HepG2 (cell line): ENCODE data around the gene FAM221B. TPM values are rescaled to one million over a fixed set of nuclear protein-coding genes. Genes with fewer than 3 reads are reported as not detected.
A peak's percentile ranks its signal among the peaks of the same experiment; 100 is the strongest.

ENCODE experiments used
- ATAC-seq: fragments of 200-7000 bp; cut with Tn5 transposase; 3 replicates; pipeline ENCODE4 v1.9.1; 2020; ENCODE audit warnings: mild to moderate bottlenecking, moderate library complexity
- BruUV-seq: library from RNA; stranded (reverse); fragments of 400-500 nt; replicated peaks from 2 replicates; lab custom pipeline; 2021; lab: Mats Ljungman, UMichigan
- CTCF ChIA-PET: fragments of 300-600 bp; formaldehyde crosslinking; extraction: SDS; loops from one replicate; lab custom pipeline; 2021; ENCODE audit warnings: low total read pairs, inconsistent platforms, low intra/inter-chr PET ratio; lab: Yijun Ruan, JAX
- POLR2A ChIA-PET: fragments of 350-600 bp; sonication (Branson Sonifier 250); formaldehyde crosslinking; loops from one replicate; lab custom pipeline; 2020; ENCODE audit warnings: antibody characterized with exemption, inconsistent platforms; lab: Yijun Ruan, JAX
- DNase-seq: peaks from one replicate; pipeline ENCODE4 v3.0.0-alpha.2; 2015; ENCODE audit warnings: low spot score
- FAIRE-seq: peaks from 3 replicates; lab custom pipeline; 2011; peaks lifted over from hg19 to GRCh38; lab: Jason Lieb, UNC
- H2AFZ ChIP-seq: one replicate; pipeline ENCODE4 v1.6.1; 2011; ENCODE audit warnings: low read length, inconsistent platforms
- H3K27ac ChIP-seq: fragments of 300-600 bp; 3 replicates; pipeline ENCODE4 v1.8.0; 2011; ENCODE audit warnings: mixed run types, mild to moderate bottlenecking, mixed read lengths, low read length, inconsistent platforms; ENCODE audit not compliant: insufficient read depth; ENCODE audit errors: extremely low read length
- H3K27me3 ChIP-seq, 2 experiments: fragments of 200-600 bp in 1 of 2; 2 replicates in 1 of 2; 3 replicates in 1 of 2; pipeline versions ENCODE4 v1.6.0 to v1.8.0; 2011; ENCODE audit warnings: low read length in 2 of 2, mild to moderate bottlenecking in 2 of 2, moderate library complexity in 2 of 2, inconsistent platforms in 1 of 2; ENCODE audit not compliant: insufficient read depth in 2 of 2, control insufficient read depth in 1 of 2
- H3K36me3 ChIP-seq, 2 experiments: fragments of 200-600 bp in 1 of 2; replicated peaks in 1 of 2; 2 replicates in 1 of 2; 3 replicates in 1 of 2; pipeline versions ENCODE4 v1.5.1 to v1.8.0; 2011; ENCODE audit warnings: low read length in 2 of 2, inconsistent platforms in 1 of 2; ENCODE audit not compliant: insufficient read depth in 2 of 2, control insufficient read depth in 1 of 2
- H3K4me1 ChIP-seq: 2 replicates; pipeline ENCODE4 v1.5.1; 2012; ENCODE audit warnings: low read length, inconsistent platforms; ENCODE audit not compliant: insufficient read depth
- H3K4me2 ChIP-seq: 2 replicates; pipeline ENCODE4 v1.6.0; 2011; ENCODE audit warnings: low read depth, low read length, inconsistent platforms
- H3K4me3 ChIP-seq, 3 experiments: fragments of 200-600 bp in 1 of 3; sonication (generic), shearing (Covaris generic) in 1 of 3; replicated peaks in 1 of 3; 2 replicates each; pipeline ENCODE4 v1.5.1; 2011 to 2016; ENCODE audit warnings: low read length in 3 of 3, inconsistent platforms in 2 of 3, low read depth in 2 of 3, mild to moderate bottlenecking in 2 of 3, control low read depth in 1 of 3, mixed read lengths in 1 of 3; ENCODE audit not compliant: insufficient read depth in 1 of 3
- H3K79me2 ChIP-seq: one replicate; pipeline ENCODE4 v1.6.1; 2011; ENCODE audit warnings: low read length, inconsistent platforms; ENCODE audit not compliant: insufficient read depth
- H3K9ac ChIP-seq: 2 replicates; pipeline ENCODE4 v1.6.0; 2011; ENCODE audit warnings: mild to moderate bottlenecking, low read depth, low read length, inconsistent platforms; ENCODE audit not compliant: insufficient read depth
- H3K9me3 ChIP-seq: 2 replicates; pipeline ENCODE4 v1.5.1; 2012; ENCODE audit warnings: mild to moderate bottlenecking, low read length
- H4K20me1 ChIP-seq: 2 replicates; pipeline ENCODE4 v1.6.0; 2011; ENCODE audit warnings: inconsistent platforms, mild to moderate bottlenecking, low read length, moderate library complexity; ENCODE audit not compliant: insufficient read depth
- CHD2 ChIP-seq: IDR thresholded peaks from 2 replicates; pipeline ENCODE4 v1.6.1; 2011; ENCODE audit warnings: low read depth, low read length, improper control_type of control experiment
- NCOA2 ChIP-seq: sonication (generic); formaldehyde crosslinking; IDR thresholded peaks from 2 replicates; pipeline ENCODE4 v1.8.0; 2022; ENCODE audit warnings: inconsistent platforms
- NFKB2 ChIP-seq: sonication (generic); formaldehyde crosslinking; IDR thresholded peaks from 2 replicates; pipeline ENCODE4 v1.4.0; 2020; ENCODE audit warnings: missing genetic modification reagents, borderline replicate concordance
- RXRA ChIP-seq: sonication (generic); formaldehyde crosslinking; IDR thresholded peaks from 2 replicates; pipeline ENCODE4 v1.5.1; 2020; ENCODE audit warnings: missing genetic modification reagents
- ZC3H4 ChIP-seq: sonication (generic); formaldehyde crosslinking; IDR thresholded peaks from 2 replicates; pipeline ENCODE4 v1.4.0; 2020; ENCODE audit warnings: missing genetic modification reagents, borderline replicate concordance
- ZKSCAN1 ChIP-seq: fragments of 150-350 bp; IDR thresholded peaks from 2 replicates; pipeline ENCODE4 v1.6.1; 2014; ENCODE audit warnings: low read length
- ZNF230 ChIP-seq: sonication (generic); formaldehyde crosslinking; IDR thresholded peaks from 2 replicates; pipeline ENCODE4 v1.4.0; 2020; ENCODE audit warnings: mild to moderate bottlenecking, missing genetic modification reagents
- ZNF256 ChIP-seq: sonication (generic); formaldehyde crosslinking; conservative IDR thresholded peaks from 2 replicates; pipeline ENCODE4 v1.4.0; 2020; ENCODE audit warnings: missing genetic modification reagents
- WGBS: methylation state at CpG from one replicate; pipeline ENCODE4 v1.1.6; 2017; ENCODE audit warnings: low lambda C conversion rate; 5-methylcytosine and 5-hydroxymethylcytosine counted together
- in situ Hi-C: cut with HindIII; loops from 2 replicates; pipeline ENCODE4 v1.10.0; 2017; ENCODE audit warnings: low pct_unique_long_range_greater_than_20kb; ENCODE audit not compliant: extremely low pct_ligation_motif_present
- intact Hi-C: fragments of 100-400 bp; cut with micrococcal nuclease; formaldehyde crosslinking; loops from one replicate; pipeline ENCODE4 v1.10.0; 2022; ENCODE audit not compliant: unreplicated experiment
- polyA plus RNA-seq, 8 experiments: library from polyadenylated mRNA; depleted of rRNA in 3 of 8; stranded (reverse) in 7 of 8; unstranded in 1 of 8; fragments of >200 nt; fragmentation: Illumina TruSeq in 4 of 8; extraction: Trizol in 4 of 8; gene quantifications; 2 replicates each; pipeline versions ENCODE4 v1.2.1 to v1.2.3, GENCODE V29; 2011 to 2016; ENCODE audit warnings: low read depth in 4 of 8, missing spikeins in 1 of 8, mixed read lengths in 1 of 8; ENCODE audit not compliant: insufficient read depth in 1 of 8
- total RNA-seq, 5 experiments: library from RNA; depleted of rRNA; stranded (reverse); fragments of >200 nt; fragmentation: Illumina TruSeq; extraction: Trizol; gene quantifications; 2 replicates each; pipeline ENCODE4 v1.2.3, GENCODE V29; 2016; ENCODE audit warnings: low read depth in 1 of 5
- TF ChIP-seq, protein P1 (sequence below): IDR thresholded peaks from 2 replicates; pipeline ENCODE4 v1.6.1; 2016; ENCODE audit warnings: mild to moderate bottlenecking, missing biosample characterization, missing genetic modification reagents
- TF ChIP-seq, protein P2 (sequence below): sonication (generic); formaldehyde crosslinking; IDR thresholded peaks from 2 replicates; pipeline ENCODE4 v1.8.1; 2023; ENCODE audit warnings: mild to moderate bottlenecking, moderate library complexity, missing genetic modification reagents
- TF ChIP-seq, protein P3 (sequence below): IDR thresholded peaks from 2 replicates; pipeline ENCODE4 v1.4.0; 2020; ENCODE audit warnings: mild to moderate bottlenecking, missing genetic modification reagents
- TF ChIP-seq, protein P4 (sequence below): sonication (generic); formaldehyde crosslinking; IDR thresholded peaks from 2 replicates; pipeline ENCODE4 v1.4.0; 2020; ENCODE audit warnings: missing genetic modification reagents
- TF ChIP-seq, protein P5 (sequence below), 2 experiments: sonication (generic) in 1 of 2; formaldehyde crosslinking in 1 of 2; IDR thresholded peaks; 2 replicates each; pipeline versions ENCODE4 v1.4.0 to v1.6.1; 2016 to 2020; ENCODE audit warnings: borderline replicate concordance in 1 of 2, low read depth in 1 of 2, mild to moderate bottlenecking in 1 of 2, missing genetic modification reagents in 1 of 2

Gene FAM221B
- total and polyA plus RNA-seq, 2 of the 13 experiments (the other 11 are each of a cell fraction or from before 2014, with no cell fraction given), result not detected

DNA sequence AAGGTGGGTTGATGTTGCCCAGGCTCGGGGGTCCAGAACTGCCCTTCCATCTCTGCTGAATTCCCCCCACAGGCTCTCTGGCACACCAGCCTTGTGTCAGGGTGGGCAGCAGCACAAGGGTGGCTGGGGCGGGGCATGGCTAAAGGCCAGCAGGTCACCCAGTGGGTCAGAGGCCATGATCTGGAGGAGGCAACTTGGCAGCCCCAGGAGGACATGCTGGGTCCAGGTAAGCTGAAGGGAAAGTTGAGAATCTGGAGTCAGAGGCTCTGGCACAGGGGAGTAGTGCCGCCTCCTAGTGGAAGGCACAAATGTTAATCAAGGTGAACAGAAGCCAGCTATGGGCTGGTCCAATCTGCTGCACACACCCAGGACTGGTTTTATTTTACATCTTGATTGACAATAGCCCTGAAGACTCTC lies 6.7 kb upstream of the FAM221B start:
- Histone ChIP-seq H3K27me3 (no peaks in the 10 kb centered on the region; a peak in 1 of 5 replicates), H3K4me2 (peak overlapping the region; percentile 47; the same call in 1 of the 2 replicates), H4K20me1 (no peaks in the 10 kb centered on the region), H3K9ac (no peak overlapping the region), H3K79me2 (no peaks in the 10 kb centered on the region), H3K4me1 (peaks cover 54% of the 10 kb centered on the region), H3K4me3 (no peak overlapping the region; a peak in 1 of 6 replicates), H3K27ac (no peak overlapping the region), H3K36me3 (no peaks in the 10 kb centered on the region), H3K9me3 (no peaks in the 10 kb centered on the region), H2AFZ (no peak overlapping the region)
- BruUV-seq, result no TSS peak
- peak; percentile 33 for ATAC-seq
- DNase-seq, result no peak
- intact Hi-C loops (no loop called here), in situ Hi-C loops (no loop called here)
- FAIRE-seq, result no peak
- POLR2A ChIA-PET, result interaction anchor here (0.9 to 2.3 kb wide), 3 partner anchors 21 to 87 kb away, joined by 3 to 9 read pairs (median 4); partner anchors contain the start of genes GBA2, HINT2 and RGP1
- CTCF ChIA-PET, result no interaction called here
- 70% methylated on average over 2 of the region's 3 CpGs for WGBS
- no peak for TF ChIP-seq ZKSCAN1
- TF ChIP-seq ZNF230 (CRISPR knock-in tag), result no peak
- TF ChIP-seq, protein P1, sequence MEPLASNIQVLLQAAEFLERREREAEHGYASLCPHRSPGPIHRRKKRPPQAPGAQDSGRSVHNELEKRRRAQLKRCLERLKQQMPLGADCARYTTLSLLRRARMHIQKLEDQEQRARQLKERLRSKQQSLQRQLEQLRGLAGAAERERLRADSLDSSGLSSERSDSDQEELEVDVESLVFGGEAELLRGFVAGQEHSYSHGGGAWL, result no peak
- TF ChIP-seq, protein P2, sequence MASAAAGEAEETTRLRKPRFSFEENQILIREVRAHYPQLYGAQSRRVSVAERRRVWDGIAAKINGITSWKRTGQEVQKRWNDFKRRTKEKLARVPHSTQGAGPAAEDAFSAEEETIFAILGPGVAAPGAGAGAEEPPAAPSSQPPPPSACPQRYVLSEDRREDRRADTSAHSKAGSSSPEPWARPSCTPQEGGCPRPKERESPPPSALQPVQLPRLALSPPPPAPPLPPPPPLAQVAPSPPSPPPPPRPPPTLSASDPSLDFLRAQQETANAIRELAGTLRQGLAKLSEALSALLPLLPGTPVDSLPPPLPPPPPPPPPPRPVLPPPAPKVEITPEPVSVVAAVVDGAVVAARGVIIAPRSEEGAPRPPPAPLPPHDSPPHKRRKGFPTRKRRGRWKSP (CRISPR knock-in tag), result no peak
- TF ChIP-seq, protein P3, sequence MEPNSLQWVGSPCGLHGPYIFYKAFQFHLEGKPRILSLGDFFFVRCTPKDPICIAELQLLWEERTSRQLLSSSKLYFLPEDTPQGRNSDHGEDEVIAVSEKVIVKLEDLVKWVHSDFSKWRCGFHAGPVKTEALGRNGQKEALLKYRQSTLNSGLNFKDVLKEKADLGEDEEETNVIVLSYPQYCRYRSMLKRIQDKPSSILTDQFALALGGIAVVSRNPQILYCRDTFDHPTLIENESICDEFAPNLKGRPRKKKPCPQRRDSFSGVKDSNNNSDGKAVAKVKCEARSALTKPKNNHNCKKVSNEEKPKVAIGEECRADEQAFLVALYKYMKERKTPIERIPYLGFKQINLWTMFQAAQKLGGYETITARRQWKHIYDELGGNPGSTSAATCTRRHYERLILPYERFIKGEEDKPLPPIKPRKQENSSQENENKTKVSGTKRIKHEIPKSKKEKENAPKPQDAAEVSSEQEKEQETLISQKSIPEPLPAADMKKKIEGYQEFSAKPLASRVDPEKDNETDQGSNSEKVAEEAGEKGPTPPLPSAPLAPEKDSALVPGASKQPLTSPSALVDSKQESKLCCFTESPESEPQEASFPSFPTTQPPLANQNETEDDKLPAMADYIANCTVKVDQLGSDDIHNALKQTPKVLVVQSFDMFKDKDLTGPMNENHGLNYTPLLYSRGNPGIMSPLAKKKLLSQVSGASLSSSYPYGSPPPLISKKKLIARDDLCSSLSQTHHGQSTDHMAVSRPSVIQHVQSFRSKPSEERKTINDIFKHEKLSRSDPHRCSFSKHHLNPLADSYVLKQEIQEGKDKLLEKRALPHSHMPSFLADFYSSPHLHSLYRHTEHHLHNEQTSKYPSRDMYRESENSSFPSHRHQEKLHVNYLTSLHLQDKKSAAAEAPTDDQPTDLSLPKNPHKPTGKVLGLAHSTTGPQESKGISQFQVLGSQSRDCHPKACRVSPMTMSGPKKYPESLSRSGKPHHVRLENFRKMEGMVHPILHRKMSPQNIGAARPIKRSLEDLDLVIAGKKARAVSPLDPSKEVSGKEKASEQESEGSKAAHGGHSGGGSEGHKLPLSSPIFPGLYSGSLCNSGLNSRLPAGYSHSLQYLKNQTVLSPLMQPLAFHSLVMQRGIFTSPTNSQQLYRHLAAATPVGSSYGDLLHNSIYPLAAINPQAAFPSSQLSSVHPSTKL (CRISPR knock-in tag), result no peak
- TF ChIP-seq RXRA, result no peak
- TF ChIP-seq, protein P4, sequence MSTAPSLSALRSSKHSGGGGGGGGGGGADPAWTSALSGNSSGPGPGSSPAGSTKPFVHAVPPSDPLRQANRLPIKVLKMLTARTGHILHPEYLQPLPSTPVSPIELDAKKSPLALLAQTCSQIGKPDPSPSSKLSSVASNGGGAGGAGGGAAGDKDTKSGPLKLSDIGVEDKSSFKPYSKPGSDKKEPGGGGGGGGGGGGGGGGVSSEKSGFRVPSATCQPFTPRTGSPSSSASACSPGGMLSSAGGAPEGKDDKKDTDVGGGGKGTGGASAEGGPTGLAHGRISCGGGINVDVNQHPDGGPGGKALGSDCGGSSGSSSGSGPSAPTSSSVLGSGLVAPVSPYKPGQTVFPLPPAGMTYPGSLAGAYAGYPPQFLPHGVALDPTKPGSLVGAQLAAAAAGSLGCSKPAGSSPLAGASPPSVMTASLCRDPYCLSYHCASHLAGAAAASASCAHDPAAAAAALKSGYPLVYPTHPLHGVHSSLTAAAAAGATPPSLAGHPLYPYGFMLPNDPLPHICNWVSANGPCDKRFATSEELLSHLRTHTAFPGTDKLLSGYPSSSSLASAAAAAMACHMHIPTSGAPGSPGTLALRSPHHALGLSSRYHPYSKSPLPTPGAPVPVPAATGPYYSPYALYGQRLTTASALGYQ (CRISPR knock-in tag), result no peak
- TF ChIP-seq, protein P5, sequence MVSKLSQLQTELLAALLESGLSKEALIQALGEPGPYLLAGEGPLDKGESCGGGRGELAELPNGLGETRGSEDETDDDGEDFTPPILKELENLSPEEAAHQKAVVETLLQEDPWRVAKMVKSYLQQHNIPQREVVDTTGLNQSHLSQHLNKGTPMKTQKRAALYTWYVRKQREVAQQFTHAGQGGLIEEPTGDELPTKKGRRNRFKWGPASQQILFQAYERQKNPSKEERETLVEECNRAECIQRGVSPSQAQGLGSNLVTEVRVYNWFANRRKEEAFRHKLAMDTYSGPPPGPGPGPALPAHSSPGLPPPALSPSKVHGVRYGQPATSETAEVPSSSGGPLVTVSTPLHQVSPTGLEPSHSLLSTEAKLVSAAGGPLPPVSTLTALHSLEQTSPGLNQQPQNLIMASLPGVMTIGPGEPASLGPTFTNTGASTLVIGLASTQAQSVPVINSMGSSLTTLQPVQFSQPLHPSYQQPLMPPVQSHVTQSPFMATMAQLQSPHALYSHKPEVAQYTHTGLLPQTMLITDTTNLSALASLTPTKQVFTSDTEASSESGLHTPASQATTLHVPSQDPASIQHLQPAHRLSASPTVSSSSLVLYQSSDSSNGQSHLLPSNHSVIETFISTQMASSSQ (IDR thresholded peaks at IDR 0.05; ENCODE audit: low read depth), result no peak
- TF ChIP-seq, protein P5 (CRISPR knock-in tag; IDR thresholded peaks at IDR 0.05; ENCODE audit: borderline replicate concordance), result 0 out of 2 replicates have a peak, but pooled peaks have one; percentile 9
- TF ChIP-seq NFKB2 (CRISPR knock-in tag), result no peak
- no peak for TF ChIP-seq NCOA2 (CRISPR knock-in tag)
- TF ChIP-seq ZNF256, result no peak
- TF ChIP-seq ZC3H4 (CRISPR knock-in tag), result no peak
- no peak for TF ChIP-seq CHD2
